SH-SY5Y (cell line): Measurements from ENCODE around the gene DERA.

Experiments used
- GATA2 ChIP-seq: IDR thresholded peaks from 2 replicates; pipeline ENCODE4 v1.6.1; 2011; ENCODE audit warnings: mild to moderate bottlenecking, low read depth, low read length
- GATA3 ChIP-seq: IDR thresholded peaks from 2 replicates; pipeline ENCODE4 v1.6.1; 2011; ENCODE audit warnings: low read depth, mild to moderate bottlenecking, low read length, moderate library complexity

DNA sequence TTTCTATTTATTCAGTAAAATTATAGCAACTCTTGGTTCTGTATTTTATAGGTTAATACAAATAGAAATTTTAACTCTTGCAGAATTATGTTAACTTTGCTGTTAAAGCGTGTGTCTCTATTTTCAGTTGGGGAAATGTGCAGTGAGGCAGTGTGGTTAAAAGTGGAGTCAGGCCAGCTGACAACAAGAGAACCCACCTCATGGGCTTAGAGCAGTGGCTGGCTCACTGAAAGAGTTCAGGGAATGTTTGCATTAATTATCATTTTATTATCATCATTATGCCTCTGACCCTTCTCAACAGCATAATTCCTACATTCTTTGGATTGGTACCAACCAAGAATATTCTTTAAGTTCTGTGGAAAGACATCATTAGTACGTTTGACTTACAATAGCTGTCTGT, 163.8 kb downstream of the DERA start:
- no peak for TF ChIP-seq GATA3
- TF ChIP-seq GATA2 = no peak
